NT2/D1 (cell line): ENCODE data around the gene MANSC4.
A peak's percentile ranks its signal among the peaks of the same experiment; 100 is the strongest.

Experiments
- DNase-seq: peaks from one replicate; pipeline ENCODE4 v3.0.0-alpha.2; 2011; ENCODE audit warnings: low read depth, low spot score
- H3K27me3 ChIP-seq: 2 replicates; pipeline ENCODE4 v1.6.0; 2011; ENCODE audit warnings: mild to moderate bottlenecking; ENCODE audit not compliant: insufficient read length, insufficient read depth
- H3K36me3 ChIP-seq: 2 replicates; pipeline ENCODE4 v1.6.1; 2011; ENCODE audit warnings: mild to moderate bottlenecking, low read length, mixed read lengths; ENCODE audit not compliant: insufficient read depth, insufficient read length
- H3K4me1 ChIP-seq: 2 replicates; pipeline ENCODE4 v1.5.1; 2011; ENCODE audit not compliant: insufficient read depth, insufficient read length
- H3K4me3 ChIP-seq: 2 replicates; pipeline ENCODE4 v1.5.1; 2011; ENCODE audit warnings: low read depth; ENCODE audit not compliant: insufficient read length
- H3K9ac ChIP-seq: 2 replicates; pipeline ENCODE4 v1.6.0; 2011; ENCODE audit warnings: low read depth; ENCODE audit not compliant: insufficient read length
- H3K9me3 ChIP-seq: 2 replicates; pipeline ENCODE4 v1.5.1; 2011; ENCODE audit warnings: mild to moderate bottlenecking, low read length; ENCODE audit not compliant: insufficient read depth
- SUZ12 ChIP-seq: IDR thresholded peaks from 2 replicates; pipeline ENCODE4 v1.6.1; 2011; ENCODE audit not compliant: insufficient read length, insufficient read depth; ENCODE audit errors: extremely low read depth
- YY1 ChIP-seq: IDR thresholded peaks from 2 replicates; pipeline ENCODE4 v1.6.1; 2011; ENCODE audit not compliant: insufficient read length, insufficient read depth
- ZNF274 ChIP-seq: IDR thresholded peaks from 2 replicates; pipeline ENCODE4 v1.6.1; 2011; ENCODE audit warnings: mild to moderate bottlenecking, low read depth, low read length

MANSC4 gene

DNA sequence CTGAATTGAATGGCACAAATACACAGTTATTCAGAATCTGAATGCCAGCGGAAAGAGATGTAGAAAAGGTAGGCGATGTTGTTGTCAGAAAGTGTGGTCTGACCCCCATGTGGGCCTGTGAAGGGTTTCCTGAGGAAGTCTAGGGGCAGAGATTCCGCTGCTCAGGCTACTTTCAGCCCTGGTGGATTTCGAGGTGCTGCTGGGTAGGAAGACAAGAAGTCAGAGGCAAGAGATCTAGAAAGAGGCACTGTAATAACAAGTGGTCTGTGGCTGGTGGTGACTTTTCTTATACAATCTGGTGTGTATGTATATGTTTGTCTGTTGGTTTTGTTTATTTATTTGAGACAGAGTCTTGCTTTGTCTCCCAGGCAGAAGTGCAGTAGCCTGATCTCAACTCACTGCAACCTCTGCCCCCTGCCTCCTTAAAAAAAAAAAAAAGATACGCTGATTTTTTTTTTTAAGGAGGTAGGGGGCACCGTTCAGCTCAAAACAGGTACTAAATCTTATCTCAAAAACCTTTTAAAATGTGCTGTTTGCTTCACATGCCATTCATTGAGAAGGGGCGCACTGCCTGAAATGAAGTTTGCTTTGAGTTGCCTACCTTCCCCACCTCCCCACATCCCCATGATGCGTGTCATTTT, 27.1 kb upstream of the MANSC4 start:
- TF ChIP-seq ZNF274 (no peak), SUZ12 (no peak), YY1 (no peak)
- Histone ChIP-seq H3K4me3 (no peak overlapping the region), H3K4me1 (no peaks in the 10 kb centered on the region), H3K9ac (no peak overlapping the region), H3K9me3 (no peaks in the 10 kb centered on the region), H3K27me3 (no peaks in the 10 kb centered on the region), H3K36me3 (no peaks in the 10 kb centered on the region)
- peak; percentile 35 for DNase-seq

DNA sequence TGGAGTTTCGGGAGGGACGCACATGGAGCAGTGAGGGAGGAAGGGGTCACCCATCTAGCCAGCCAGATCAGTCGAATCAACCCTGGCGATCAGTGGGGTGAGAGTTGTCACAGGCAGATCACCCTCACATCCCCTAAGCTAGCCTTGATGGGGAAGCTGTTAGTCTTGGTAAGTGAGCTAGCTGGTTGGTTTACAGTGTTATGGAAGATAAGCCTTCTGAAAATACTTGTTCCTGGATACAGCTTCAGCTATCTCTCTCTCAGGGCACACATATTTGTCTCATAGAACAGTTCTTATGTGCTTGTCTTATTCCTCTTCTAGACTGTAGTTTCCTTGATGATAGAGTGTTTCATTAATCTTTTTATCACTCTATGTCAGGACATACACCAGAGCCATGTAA, 26.2 kb upstream of the MANSC4 start:
- Histone ChIP-seq H3K4me1 (no peaks in the 10 kb centered on the region), H3K4me3 (no peak overlapping the region), H3K27me3 (no peaks in the 10 kb centered on the region), H3K36me3 (peaks cover 4% of the 10 kb centered on the region), H3K9me3 (no peaks in the 10 kb centered on the region), H3K9ac (no peak overlapping the region)
- no peak for DNase-seq
- TF ChIP-seq ZNF274 (no peak), SUZ12 (no peak), YY1 (no peak)

DNA sequence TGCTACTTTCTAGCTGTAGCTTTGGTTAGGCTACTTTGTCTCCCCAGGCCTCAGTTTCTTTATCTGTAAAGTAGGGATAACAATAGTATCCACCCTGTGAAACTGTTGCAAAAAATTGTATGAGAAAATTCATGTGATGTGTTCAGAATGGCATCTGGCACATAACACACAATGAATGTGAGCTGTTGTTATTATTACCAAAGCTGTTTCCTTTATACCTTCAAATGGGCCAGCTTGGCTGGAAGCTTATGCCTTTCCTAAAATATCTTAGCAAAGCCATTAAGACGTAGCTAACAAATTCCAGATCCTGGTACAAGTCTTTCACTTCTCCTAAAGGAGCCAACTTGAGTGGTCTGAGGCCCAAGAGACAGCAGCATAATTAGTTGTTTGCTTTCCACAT, 25.2 kb upstream of the MANSC4 start:
- no peak overlapping the region for H3K4me3 ChIP-seq
- no peak for DNase-seq
- no peaks in the 10 kb centered on the region for H3K27me3 ChIP-seq
- H3K9ac ChIP-seq: no peak overlapping the region
- H3K4me1 ChIP-seq: no peaks in the 10 kb centered on the region
- no peaks in the 10 kb centered on the region for H3K9me3 ChIP-seq
- peaks cover 10% of the 10 kb centered on the region for H3K36me3 ChIP-seq
- no peak for TF ChIP-seq ZNF274
- TF ChIP-seq SUZ12: no peak
- no peak for TF ChIP-seq YY1

DNA sequence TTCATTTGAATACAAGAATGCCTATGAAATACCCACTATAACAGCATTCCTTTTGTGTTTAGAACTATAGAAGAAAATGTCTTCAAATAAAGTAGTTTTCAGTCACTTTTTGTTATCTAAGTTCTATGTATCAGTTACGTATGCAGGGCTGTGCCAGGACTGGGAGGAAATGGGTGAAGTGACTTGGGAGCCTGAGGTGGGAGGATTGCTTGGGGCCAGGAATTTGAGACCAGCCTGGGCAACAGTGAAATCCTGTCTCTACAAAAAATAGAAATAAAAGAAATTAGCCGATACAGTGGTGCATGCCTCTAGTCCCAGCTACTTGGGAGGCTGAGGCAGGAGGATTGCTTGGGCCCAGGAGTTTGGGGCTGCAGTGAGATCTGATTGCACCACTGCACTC, 22.9 kb upstream of the MANSC4 start:
- no peak for TF ChIP-seq ZNF274
- TF ChIP-seq YY1: no peak
- TF ChIP-seq SUZ12: no peak
- Histone ChIP-seq H3K9ac (no peak overlapping the region), H3K36me3 (peaks cover 33% of the 10 kb centered on the region), H3K27me3 (no peaks in the 10 kb centered on the region), H3K9me3 (no peaks in the 10 kb centered on the region), H3K4me1 (no peaks in the 10 kb centered on the region), H3K4me3 (no peak overlapping the region)
- DNase-seq: no peak

DNA sequence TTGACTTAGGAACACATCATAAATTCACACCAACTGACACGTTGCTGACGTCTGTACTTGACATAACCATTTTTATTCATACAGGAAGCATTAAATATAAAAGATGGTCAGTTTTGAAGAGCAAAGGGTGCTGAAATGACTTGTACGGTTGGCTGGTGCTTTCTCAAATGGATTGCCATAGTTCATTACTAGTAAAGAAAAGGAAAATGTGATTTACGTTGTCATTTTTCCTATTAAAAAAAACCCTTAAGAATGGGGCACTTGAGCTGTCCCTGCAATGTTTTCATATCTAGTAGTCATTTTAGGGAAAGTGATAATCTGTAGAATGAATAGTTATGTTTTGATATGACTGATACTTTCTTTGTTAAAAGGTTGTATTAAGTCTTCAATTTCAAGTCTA, 22.5 kb upstream of the MANSC4 start:
- no peak for DNase-seq
- Histone ChIP-seq H3K9me3 (no peaks in the 10 kb centered on the region), H3K36me3 (peaks cover 38% of the 10 kb centered on the region), H3K4me3 (no peak overlapping the region), H3K27me3 (no peaks in the 10 kb centered on the region), H3K4me1 (no peaks in the 10 kb centered on the region), H3K9ac (no peak overlapping the region)
- TF ChIP-seq YY1 (no peak), ZNF274 (no peak), SUZ12 (no peak)

DNA sequence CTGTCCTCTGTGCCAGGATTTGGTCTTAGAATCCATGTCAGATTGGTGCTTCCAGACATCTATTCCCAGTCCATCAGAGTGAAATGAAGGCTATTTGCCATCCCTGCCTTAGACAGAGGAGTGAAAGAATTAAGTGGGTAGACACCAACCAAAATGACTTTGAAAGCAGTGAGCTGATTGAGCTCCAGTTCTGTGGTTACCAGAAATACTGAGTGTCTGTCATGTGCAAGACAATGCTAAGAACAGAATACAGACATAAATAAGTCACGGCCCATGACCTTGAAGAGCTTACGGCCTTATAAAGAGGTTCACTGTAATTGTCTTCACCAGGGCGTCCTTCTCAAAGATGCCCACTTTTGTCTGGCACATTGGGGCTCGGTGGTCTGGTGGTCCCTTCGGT, 21.6 kb upstream of the MANSC4 start:
- no peak overlapping the region for H3K9ac ChIP-seq
- no peaks in the 10 kb centered on the region for H3K4me1 ChIP-seq
- no peak overlapping the region for H3K4me3 ChIP-seq
- H3K27me3 ChIP-seq: no peaks in the 10 kb centered on the region
- no peak for DNase-seq
- TF ChIP-seq ZNF274 (no peak), YY1 (no peak), SUZ12 (no peak)
- peaks cover 46% of the 10 kb centered on the region for H3K36me3 ChIP-seq
- H3K9me3 ChIP-seq: no peaks in the 10 kb centered on the region

DNA sequence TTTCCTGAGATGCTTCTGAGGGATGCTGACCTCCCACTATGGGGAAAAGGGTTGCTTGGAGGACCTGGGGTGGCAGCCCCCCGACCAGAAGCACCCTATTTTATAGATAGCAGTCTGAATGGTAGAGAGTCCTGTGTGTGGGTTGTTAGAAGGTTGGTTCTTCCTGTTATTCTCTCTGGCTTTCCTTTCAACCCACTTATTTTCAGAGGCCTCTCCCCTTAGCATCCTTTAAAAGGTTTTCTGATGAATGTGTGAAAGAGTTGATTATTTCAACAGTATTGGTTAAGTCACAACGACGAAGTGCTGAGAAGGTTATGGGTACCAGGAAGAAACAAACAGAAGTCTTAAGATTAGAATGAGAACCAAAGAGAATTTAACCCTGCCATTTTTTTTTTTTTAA, 20.8 kb upstream of the MANSC4 start:
- H3K27me3 ChIP-seq: no peaks in the 10 kb centered on the region
- TF ChIP-seq SUZ12 (no peak), YY1 (no peak), ZNF274 (no peak)
- H3K4me1 ChIP-seq: no peaks in the 10 kb centered on the region
- H3K9me3 ChIP-seq: no peaks in the 10 kb centered on the region
- no peak overlapping the region for H3K9ac ChIP-seq
- H3K4me3 ChIP-seq: no peak overlapping the region
- no peak for DNase-seq
- H3K36me3 ChIP-seq: peaks cover 55% of the 10 kb centered on the region

DNA sequence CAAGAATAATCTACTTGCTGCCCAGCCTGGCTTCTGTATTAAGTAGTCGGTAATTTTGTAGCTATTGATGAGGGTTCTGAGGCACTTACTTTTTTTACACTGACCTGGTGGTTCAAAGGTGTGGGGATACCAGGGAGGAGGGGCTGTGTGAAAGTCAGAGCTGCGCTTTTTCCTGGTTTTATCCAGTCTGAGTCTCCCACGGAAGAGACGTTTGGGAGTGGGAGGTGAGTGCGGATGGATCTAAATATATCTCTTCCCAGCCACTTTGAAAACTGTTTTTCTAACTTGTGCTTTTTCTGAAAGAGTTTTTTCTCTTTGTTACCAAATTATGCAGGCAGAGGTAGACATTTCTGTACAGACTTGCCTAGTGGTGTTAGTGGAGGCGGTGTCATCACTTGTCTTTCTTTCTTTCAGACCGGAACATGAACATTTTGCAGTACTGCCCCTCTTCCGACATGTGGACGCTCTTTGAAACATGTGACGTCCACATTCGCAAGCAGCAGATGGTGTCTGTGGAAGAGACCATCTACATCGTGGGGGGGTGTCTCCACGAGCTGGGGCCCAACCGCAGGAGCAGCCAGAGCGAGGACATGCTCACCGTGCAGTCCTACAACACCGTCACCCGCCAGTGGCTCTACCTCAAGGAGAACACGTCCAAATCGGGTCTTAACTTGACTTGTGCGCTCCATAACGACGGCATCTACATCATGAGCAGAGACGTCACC, 17.4 kb upstream of the MANSC4 start:
- no peak overlapping the region for H3K9ac ChIP-seq
- no peak for DNase-seq
- H3K9me3 ChIP-seq: no peaks in the 10 kb centered on the region
- no peaks in the 10 kb centered on the region for H3K27me3 ChIP-seq
- no peak for TF ChIP-seq ZNF274
- TF ChIP-seq YY1: no peak
- TF ChIP-seq SUZ12: no peak
- no peaks in the 10 kb centered on the region for H3K4me1 ChIP-seq
- H3K4me3 ChIP-seq: no peak overlapping the region
- peaks cover 86% of the 10 kb centered on the region for H3K36me3 ChIP-seq
